DMS79 (cell line): ENCODE results near the gene MIER1.
"Not testable (repeated sequence)": the region's sequence is repeated elsewhere in the genome, so short reads cannot be mapped to it uniquely, and the experiment has no call there.

Source experiments
- DNase-seq: peaks from one replicate; lab custom pipeline; 2025; lab: John Stamatoyannopoulos, UW

MIER1 gene

DNA sequence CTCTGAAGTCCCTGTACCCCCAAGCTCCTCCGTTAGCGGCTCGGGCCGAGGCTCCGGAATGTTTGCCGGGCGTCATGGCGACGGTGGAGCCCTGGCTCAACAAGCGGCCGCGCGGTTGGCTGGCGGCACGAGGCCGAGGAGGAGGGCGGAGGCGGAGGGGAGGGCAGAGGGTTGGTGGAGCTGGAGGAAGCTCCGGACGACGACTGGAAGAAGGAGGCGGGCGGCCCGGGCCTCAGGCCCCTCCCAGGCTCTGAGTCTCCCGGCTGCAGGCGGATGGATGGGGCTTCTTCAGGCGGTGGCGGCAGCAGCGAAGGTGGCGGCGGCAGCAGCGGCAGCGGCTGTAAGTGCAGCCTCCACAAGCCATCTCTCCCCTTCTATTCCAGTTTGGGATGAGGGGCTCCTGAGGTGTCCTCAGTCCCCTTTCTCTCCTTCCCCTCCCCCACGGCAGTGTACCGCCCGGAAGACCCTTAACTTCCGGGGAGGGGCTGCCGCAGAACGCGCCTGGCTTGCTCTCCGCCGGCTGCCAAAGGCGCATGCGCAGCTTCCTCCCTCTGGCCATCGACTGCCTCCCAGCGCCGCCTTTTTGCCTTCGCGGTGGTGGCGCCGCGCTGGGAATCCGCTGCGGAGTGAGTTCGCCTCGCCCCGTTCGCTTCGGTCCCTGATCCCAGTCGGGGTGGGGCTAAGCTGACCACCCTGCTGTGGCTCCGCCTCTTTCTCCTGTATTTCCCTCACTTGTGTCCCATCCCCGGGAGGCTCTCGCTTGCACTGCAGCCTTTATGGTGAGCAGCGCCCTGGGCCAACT lies at the start of gene MIER1, which contains the start of gene DNAI4:
MIER1 (plus strand) TSS at position 235 of the 802 bp plus-strand sequence; CDS start at position 274, 39 bp downstream.
DNAI4 (minus strand) TSS at position 101 of the 802 bp plus-strand sequence; CDS start at position 76, 25 bp downstream.
- DNase-seq: peak; percentile 96

DNA sequence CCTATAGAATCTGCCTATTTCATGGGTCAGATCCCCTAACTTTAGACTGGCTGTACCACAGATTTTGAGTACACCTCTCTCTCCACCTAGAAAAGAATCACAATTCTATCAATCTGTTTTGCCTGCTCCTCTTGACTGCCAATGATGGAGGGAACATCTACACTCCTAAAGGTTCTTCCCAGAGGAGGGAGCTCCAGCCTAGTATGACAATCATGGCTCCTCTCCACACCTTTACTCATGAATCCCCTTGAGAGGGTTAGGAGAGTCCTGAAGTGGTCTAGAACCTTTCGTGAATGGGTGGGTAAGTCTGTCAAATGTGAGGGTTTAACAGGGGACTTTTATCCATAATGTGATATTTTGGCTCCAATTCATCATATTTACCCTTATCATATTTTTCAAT lies 48.1 kb upstream of the MIER1 start:
- no peak for DNase-seq

DNA sequence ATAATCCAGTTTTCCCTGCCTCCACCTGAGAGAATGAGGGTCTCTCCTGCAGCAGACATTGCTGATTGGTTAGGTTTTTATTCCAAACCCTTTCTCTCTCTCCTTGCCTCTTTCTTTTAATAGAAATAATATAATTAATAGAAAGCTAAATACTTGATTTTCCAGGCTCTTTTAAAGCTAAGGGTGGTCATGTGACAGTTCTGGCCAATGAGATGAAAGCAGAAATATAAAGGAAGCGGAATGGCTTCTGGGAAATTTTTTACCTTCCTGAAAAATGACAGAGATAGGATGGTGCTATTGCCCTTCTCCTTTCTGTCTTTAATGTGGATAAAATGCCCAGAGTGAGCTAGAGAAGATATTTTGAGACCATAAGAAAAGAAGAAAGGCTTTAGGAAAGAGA lies 35.8 kb upstream of the MIER1 start:
- DNase-seq: no peak

GRCh38 chr1:66890621-66891020 lies 34.2 kb upstream of the MIER1 start:
- no peak for DNase-seq

GRCh38 chr1:66893712-66894111 lies 31.1 kb upstream of the MIER1 start:
- DNase-seq: no peak

DNA sequence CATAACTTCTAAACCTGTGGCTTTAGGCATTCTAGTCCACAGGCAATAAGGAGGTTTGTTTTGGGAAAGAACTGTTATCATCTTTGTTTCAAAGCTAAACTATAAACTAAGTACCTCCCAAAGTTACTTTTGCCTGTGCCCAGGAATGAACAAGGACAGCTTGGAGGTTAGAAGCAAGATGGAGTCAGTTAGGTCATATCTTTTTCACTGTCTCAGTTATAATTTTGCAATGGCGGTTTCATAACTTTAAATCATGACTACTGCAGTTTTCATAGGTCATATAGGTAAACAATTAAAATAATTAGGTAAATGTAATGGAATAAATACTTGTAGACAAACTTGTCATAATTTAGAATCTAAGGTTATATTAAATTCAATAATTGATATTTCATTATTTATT lies 9.6 kb upstream of the MIER1 start:
- DNase-seq: not testable (repeated sequence)

DNA sequence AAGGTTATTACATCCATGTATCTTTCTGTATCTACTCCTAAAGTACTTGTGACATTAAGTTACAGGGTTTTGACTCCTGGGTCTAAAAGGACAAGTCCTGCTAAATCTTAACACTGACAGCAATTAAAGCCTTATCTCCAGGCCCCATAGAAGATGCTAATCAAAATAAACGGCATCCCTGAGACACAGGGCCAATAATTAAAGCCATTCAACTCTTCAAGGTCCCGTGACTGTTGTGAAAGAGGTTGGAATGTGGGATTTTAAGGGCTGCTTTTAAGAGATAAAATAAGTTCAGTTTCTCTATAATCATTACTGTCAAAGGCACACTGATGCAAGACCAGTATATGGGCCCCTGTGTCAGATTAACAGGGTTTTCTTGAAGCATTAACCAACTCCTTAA lies 8.5 kb upstream of the MIER1 start:
- no peak for DNase-seq

DNA sequence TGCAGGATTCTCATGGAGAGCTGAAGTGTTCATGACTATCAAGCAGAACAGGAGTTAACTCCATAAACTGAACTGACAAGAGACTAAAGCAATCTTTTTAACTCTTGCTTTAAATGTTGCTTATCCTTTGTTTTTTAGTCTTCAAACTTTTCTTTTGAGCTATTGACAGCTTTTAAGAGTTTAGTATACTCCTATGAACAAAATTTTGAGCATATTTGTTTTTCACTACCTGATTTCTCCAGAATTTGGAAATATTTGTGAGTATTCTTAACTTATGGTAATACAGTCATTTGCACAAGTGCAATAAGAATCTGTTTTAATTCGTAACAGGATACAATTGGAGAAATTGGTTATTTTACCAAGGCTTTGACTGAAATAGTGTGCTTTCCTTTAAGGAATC lies 7.3 kb upstream of the MIER1 start:
- no peak for DNase-seq

GRCh38 chr1:66919063-66919462 lies 5.7 kb upstream of the MIER1 start:
- no peak for DNase-seq

GRCh38 chr1:66919828-66920227 lies 5.0 kb upstream of the MIER1 start:
- DNase-seq: no peak

GRCh38 chr1:66920543-66920942 lies 4.2 kb upstream of the MIER1 start:
- no peak for DNase-seq

GRCh38 chr1:66925558-66925910 lies 744 bp downstream of the MIER1 start:
- DNase-seq: no peak

- no peak for DNase-seq
These were observed 1.2 kb downstream of the MIER1 start for GRCh38 chr1:66925944-66926343.

- DNase-seq: no peak
These were observed 2.7 kb downstream of the MIER1 start for GRCh38 chr1:66927528-66927927.

DNA sequence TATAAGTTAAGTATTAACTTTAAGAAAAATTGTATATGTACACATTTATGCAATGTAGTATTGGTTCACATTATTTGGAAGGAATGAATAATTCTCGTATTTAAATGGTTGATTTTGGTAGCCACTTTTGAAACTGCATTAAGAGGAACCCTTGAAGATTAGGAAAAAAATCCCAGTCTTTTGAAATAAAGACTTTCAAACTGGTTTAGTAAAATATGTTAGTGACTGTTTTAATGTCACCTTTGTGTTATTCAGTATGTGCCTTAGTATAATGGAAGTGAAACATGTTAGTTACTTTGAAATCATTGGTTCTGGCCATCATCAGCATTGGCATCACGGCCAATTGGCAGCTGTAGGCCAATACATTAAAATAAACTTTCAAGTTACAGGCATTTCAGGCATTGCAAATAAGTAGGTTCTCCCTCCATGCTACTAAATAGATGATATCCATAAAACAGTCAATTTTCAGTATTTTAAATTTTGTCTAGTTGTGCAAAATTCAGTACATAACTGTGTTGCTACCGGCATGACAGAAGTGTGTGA lies 4.4 kb downstream of the MIER1 start:
- no peak for DNase-seq

DNA sequence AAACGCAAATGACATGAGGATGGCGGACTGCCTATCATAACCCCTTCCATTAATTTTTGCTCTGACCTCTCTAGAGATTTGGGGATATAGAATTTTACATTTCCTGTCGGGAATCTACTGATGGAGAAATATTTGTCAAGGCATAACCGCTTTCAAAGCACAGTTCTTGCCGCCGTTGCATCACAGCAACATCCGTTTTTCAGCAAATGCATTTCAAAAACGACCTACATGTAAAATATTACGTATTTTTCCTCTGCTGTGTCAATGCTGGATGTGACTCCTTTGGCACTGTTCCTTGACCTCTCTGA lies 4.9 kb downstream of the MIER1 start:
- no peak for DNase-seq

GRCh38 chr1:66929999-66930822 lies 5.4 kb downstream of the MIER1 start:
- DNase-seq: peak; percentile 78

GRCh38 chr1:66930823-66931174 lies 6.0 kb downstream of the MIER1 start:
- DNase-seq: no peak

DNA sequence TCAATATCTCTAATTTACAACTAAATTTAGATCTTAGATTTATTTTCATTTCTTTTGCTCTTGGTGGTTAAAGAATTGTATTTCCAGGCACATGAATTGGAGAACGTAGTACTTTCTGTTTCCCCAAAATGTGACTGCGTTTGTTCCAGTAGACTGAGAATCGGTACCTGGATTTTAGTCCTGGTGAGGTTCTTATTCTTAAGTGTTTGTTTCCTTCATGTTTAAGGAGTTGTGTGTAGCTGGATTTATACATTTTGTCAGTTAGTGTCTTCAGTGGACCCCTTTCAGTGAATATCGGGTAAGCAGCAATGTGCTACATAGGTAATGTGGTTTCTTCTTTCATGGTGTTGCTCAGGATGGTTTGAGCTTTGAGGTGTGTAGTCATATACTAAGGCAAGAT lies 6.8 kb downstream of the MIER1 start:
- no peak for DNase-seq

DNA sequence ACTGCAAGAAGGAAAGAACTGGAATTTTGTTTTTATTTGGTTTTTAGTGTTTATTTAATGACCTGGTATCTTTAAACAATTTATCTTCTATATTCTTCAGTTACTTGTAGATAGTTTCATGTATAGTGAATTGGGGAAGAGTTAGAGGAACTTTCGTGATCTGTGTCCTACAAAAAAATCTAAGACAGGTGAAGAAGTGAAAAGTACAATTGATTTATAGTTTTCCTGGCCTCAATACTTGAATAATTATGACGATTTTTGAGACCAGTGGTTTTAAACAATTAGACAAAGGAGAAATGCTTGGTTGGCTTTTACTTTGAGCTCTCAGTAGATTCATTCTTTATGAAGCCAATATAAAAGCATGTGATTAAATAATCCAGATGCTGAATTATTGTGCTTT lies 7.5 kb downstream of the MIER1 start:
- no peak for DNase-seq

- DNase-seq: no peak
These were observed 9.3 kb downstream of the MIER1 start for GRCh38 chr1:66933887-66934700.

DNA sequence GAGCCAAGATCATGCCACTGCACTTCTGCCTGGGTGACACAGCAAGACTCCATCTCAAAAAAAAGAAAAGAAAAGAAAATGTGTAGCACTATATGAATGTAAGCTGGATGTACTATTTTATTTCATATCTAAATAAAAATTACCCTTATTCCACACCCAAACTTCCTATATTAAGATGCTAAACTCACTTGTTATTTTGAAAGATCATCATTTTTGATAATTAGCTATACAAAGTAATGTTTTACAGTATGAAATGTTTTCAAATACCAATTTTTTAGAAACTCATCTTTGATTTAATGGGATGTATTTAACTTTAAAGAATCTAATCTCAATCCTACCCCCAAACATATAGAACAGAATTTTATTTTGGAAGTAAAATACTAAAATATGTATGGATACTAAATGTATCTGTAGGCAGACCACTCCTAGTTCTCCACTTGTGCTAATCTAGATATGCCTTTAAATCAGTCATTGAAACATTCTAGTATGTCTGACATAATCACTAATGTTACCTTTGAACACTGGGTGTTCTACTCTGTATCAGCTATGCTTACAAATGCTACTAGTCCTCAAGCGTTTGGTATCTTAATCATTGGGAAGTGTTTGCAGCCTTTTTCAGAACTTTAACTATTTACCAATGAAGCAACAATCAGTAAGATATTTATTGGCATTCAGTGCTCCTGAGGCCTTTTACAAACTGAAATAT lies 12.9 kb downstream of the MIER1 start:
- no peak for DNase-seq
